Breast epithelium (tissue), 4 donors: ENCODE results near the gene KCNJ6. TPM values are rescaled to one million over a fixed set of nuclear protein-coding genes. Genes with fewer than 3 reads are reported as not detected.
A peak's percentile ranks its signal among the peaks of the same experiment; 100 is the strongest.

ENCODE experiments used
- DNase-seq, 2 donors: peaks; one replicate each; pipeline ENCODE4 v3.0.0-alpha.2; 2019; ENCODE audit warnings: low spot score in 2 of 2
- H3K27ac ChIP-seq, 2 donors: fragments of 200-600 bp; sonication (generic) in 1 of 2; one replicate each; pipeline ENCODE4 v1.5.1; 2016 to 2019; ENCODE audit warnings: mild to moderate bottlenecking in 1 of 2
- H3K27me3 ChIP-seq, 2 donors: fragments of 200-600 bp; sonication (generic) in 1 of 2; one replicate each; pipeline versions ENCODE4 v1.5.1 to v1.6.0; 2017 to 2019; ENCODE audit warnings: control low read depth in 1 of 2, mild to moderate bottlenecking in 1 of 2
- H3K36me3 ChIP-seq: fragments of 200-600 bp; one replicate; pipeline ENCODE4 v1.5.1; 2019
- H3K4me1 ChIP-seq, 2 donors: fragments of 200-600 bp; sonication (generic); one replicate each; pipeline ENCODE4 v1.5.1; 2016 to 2019; ENCODE audit warnings: control low read depth in 1 of 2
- H3K4me3 ChIP-seq, 3 donors: fragments of 200-600 bp; sonication (generic); 1 replicate in 2 of 3; 2 replicates in 1 of 3; pipeline ENCODE4 v1.5.1; 2016 to 2019; ENCODE audit warnings: mild to moderate bottlenecking in 3 of 3, moderate library complexity in 2 of 3
- H3K9me3 ChIP-seq, 2 donors: fragments of 200-600 bp; sonication (generic) in 1 of 2; one replicate each; pipeline ENCODE4 v1.5.1; 2016 to 2019; ENCODE audit warnings: control low read depth in 1 of 2
- CTCF ChIP-seq, 3 donors: fragments of 450-650 bp; IDR thresholded peaks; one replicate each; pipeline ENCODE4 v1.5.1; 2016 to 2017; ENCODE audit warnings: antibody characterized with exemption in 3 of 3, mild to moderate bottlenecking in 3 of 3, moderate library complexity in 3 of 3
- POLR2A ChIP-seq: fragments of 450-650 bp; IDR thresholded peaks from one replicate; pipeline ENCODE4 v1.6.1; 2016; ENCODE audit warnings: antibody characterized with exemption, mild to moderate bottlenecking, moderate library complexity
- POLR2AphosphoS5 ChIP-seq, 3 donors: sonication (generic); formaldehyde crosslinking; IDR thresholded peaks; one replicate each; pipeline ENCODE4 v1.6.1; 2017; ENCODE audit warnings: antibody characterized with exemption in 3 of 3
- intact Hi-C: fragments of 100-400 bp; cut with DNase I; formaldehyde crosslinking; loops from one replicate; pipeline ENCODE4 v1.15.1; 2023; ENCODE audit warnings: low total_unique reads
- total RNA-seq, 3 donors: library from RNA; depleted of rRNA; stranded (reverse); fragments of >200 nt; gene quantifications; one replicate each; pipeline ENCODE4 v1.1.0, GENCODE V29; 2016

KCNJ6 gene
- total RNA-seq, 3 donors from 2014 or later, result not detected

GRCh38 chr21:37660709-37661108 lies 255.5 kb downstream of the KCNJ6 start:
- DNase-seq, result no peak

GRCh38 chr21:37659874-37660273 lies 256.4 kb downstream of the KCNJ6 start:
- intact Hi-C loops, result no loop called here
- H3K27ac ChIP-seq, result peak overlapping the region; percentile 69 to 82
- H3K36me3 ChIP-seq, result no peaks in the 10 kb centered on the region
- no peak overlapping the region for H3K4me3 ChIP-seq
- no peak for TF ChIP-seq CTCF (IDR thresholded peaks at IDR 0.05)
- TF ChIP-seq POLR2A, result no peak
- no peak for TF ChIP-seq POLR2AphosphoS5 (IDR thresholded peaks at IDR 0.05)
- no peak for DNase-seq
- H3K4me1 ChIP-seq, result no peaks in the 10 kb centered on the region
- H3K27me3 ChIP-seq, result no peaks in the 10 kb centered on the region
- peaks cover 0 to 4% of the 10 kb centered on the region in 2 donors for H3K9me3 ChIP-seq

More at GRCh38 chr21:37660709-37661108, 255.5 kb downstream of the KCNJ6 start:
- no peak overlapping the region for H3K27ac ChIP-seq
- intact Hi-C loops, result no loop called here
- no peaks in the 10 kb centered on the region for H3K4me1 ChIP-seq
- H3K4me3 ChIP-seq, result no peak overlapping the region
- H3K9me3 ChIP-seq, result peaks cover 0 to 4% of the 10 kb centered on the region in 2 donors
- H3K36me3 ChIP-seq, result no peaks in the 10 kb centered on the region
- no peaks in the 10 kb centered on the region for H3K27me3 ChIP-seq
- no peak for TF ChIP-seq POLR2AphosphoS5 (IDR thresholded peaks at IDR 0.05)
- no peak for TF ChIP-seq CTCF (IDR thresholded peaks at IDR 0.05)
- no peak for TF ChIP-seq POLR2A

GRCh38 chr21:37658817-37659458 lies 257.3 kb downstream of the KCNJ6 start:
- intact Hi-C loops, result no loop called here
- Histone ChIP-seq H3K4me3 (no peak overlapping the region), H3K4me1 (no peaks in the 10 kb centered on the region), H3K9me3 (peaks cover 0 to 4% of the 10 kb centered on the region in 2 donors), H3K27me3 (no peaks in the 10 kb centered on the region), H3K36me3 (no peaks in the 10 kb centered on the region), H3K27ac (peak overlapping the region; percentile 69 to 82)
- DNase-seq, result peak in 1 of 2 donors; percentile 32
- TF ChIP-seq POLR2AphosphoS5 (IDR thresholded peaks at IDR 0.05) (peak in 1 of 3 donors; percentile 53), POLR2A (no peak), CTCF (IDR thresholded peaks at IDR 0.05) (peak in 2 of 3 donors; percentile 20 to 46)

GRCh38 chr21:37658121-37658816 lies 258.0 kb downstream of the KCNJ6 start:
- intact Hi-C loops, result no loop called here
- DNase-seq, result no peak
- no peaks in the 10 kb centered on the region for H3K36me3 ChIP-seq
- H3K27me3 ChIP-seq, result peaks cover 0 to 2% of the 10 kb centered on the region in 2 donors
- H3K9me3 ChIP-seq, result peaks cover 0 to 4% of the 10 kb centered on the region in 2 donors
- no peaks in the 10 kb centered on the region for H3K4me1 ChIP-seq
- no peak overlapping the region for H3K4me3 ChIP-seq
- TF ChIP-seq POLR2AphosphoS5 (IDR thresholded peaks at IDR 0.05), result no peak
- TF ChIP-seq POLR2A, result no peak
- peak overlapping the region; percentile 69 to 82 for H3K27ac ChIP-seq

GRCh38 chr21:37656899-37657298 lies 259.4 kb downstream of the KCNJ6 start:
- TF ChIP-seq CTCF (IDR thresholded peaks at IDR 0.05), result no peak
- TF ChIP-seq POLR2AphosphoS5 (IDR thresholded peaks at IDR 0.05), result no peak
- Histone ChIP-seq H3K4me3 (no peak overlapping the region), H3K27ac (no peak overlapping the region), H3K36me3 (no peaks in the 10 kb centered on the region), H3K4me1 (no peaks in the 10 kb centered on the region), H3K27me3 (peaks cover 0 to 4% of the 10 kb centered on the region in 2 donors), H3K9me3 (peaks cover 0 to 4% of the 10 kb centered on the region in 2 donors)
- no peak for DNase-seq
- intact Hi-C loops, result no loop called here
